Endothelial cell of umbilical vein (primary cell): Measurements from ENCODE around the gene VPS37D. TPM values are rescaled to one million over a fixed set of nuclear protein-coding genes. Genes with fewer than 3 reads are reported as not detected.
"Not testable (repeated sequence)": the region's sequence is repeated elsewhere in the genome, so short reads cannot be mapped to it uniquely, and the experiment has no call there.

ENCODE experiments used
- BruUV-seq: library from RNA; stranded (reverse); fragments of 400-500 nt; replicated peaks from 2 replicates; lab custom pipeline; 2021; lab: Mats Ljungman, UMichigan
- CTCF ChIA-PET: fragments of 300-600, 350-600 bp; sonication (Branson Sonifier 250); formaldehyde crosslinking; loops from one replicate; lab custom pipeline; 2021; ENCODE audit warnings: antibody characterized with exemption, inconsistent platforms; lab: Charles Lee
- POLR2A ChIA-PET: fragments of 300-600, 350-600 bp; sonication (Branson Sonifier 250); formaldehyde crosslinking; loops from one replicate; lab custom pipeline; 2021; ENCODE audit warnings: antibody characterized with exemption, inconsistent platforms; lab: Charles Lee
- DNase-seq: peaks from one replicate; pipeline ENCODE4 v3.0.0-alpha.2; 2011; ENCODE audit warnings: low read depth, low spot score
- FAIRE-seq: peaks from 2 replicates; lab custom pipeline; 2011; peaks lifted over from hg19 to GRCh38; lab: Jason Lieb, UNC
- H2AFZ ChIP-seq: 2 replicates; pipeline ENCODE4 v1.6.0; 2012; ENCODE audit warnings: low read depth, low read length, control low read depth, inconsistent platforms
- H3K27ac ChIP-seq: 2 replicates; pipeline ENCODE4 v1.5.1; 2011; ENCODE audit warnings: low read depth, mild to moderate bottlenecking, control low read depth, low read length, moderate library complexity; ENCODE audit not compliant: insufficient read depth
- H3K27me3 ChIP-seq, 2 experiments: 2 replicates each; pipeline versions ENCODE4 v1.6.0 to v1.6.1; 2011; ENCODE audit warnings: low read length in 2 of 2, mixed read lengths in 1 of 2; ENCODE audit not compliant: control insufficient read depth in 2 of 2, insufficient read depth in 2 of 2
- H3K36me3 ChIP-seq, 2 experiments: 2 replicates in 1 of 2; 3 replicates in 1 of 2; pipeline ENCODE4 v1.5.1; 2011; ENCODE audit warnings: low read length in 2 of 2, mild to moderate bottlenecking in 1 of 2, moderate library complexity in 1 of 2; ENCODE audit not compliant: control insufficient read depth in 2 of 2, insufficient read depth in 2 of 2; ENCODE audit errors: extremely low read depth in 1 of 2
- H3K4me1 ChIP-seq: 3 replicates; pipeline ENCODE4 v1.5.1; 2011; ENCODE audit warnings: mild to moderate bottlenecking, low read length; ENCODE audit not compliant: control insufficient read depth, insufficient read depth; ENCODE audit errors: extremely low read depth
- H3K4me2 ChIP-seq: 2 replicates; pipeline ENCODE4 v1.6.1; 2011; ENCODE audit warnings: low read length, control low read depth, mixed read lengths; ENCODE audit not compliant: insufficient read depth
- H3K4me3 ChIP-seq, 3 experiments: fragments of 200-600 bp in 1 of 3; sonication (generic), shearing (Covaris generic) in 1 of 3; replicated peaks in 1 of 3; 2 replicates each; pipeline ENCODE4 v1.5.1; 2011 to 2016; ENCODE audit warnings: control low read depth in 3 of 3, low read length in 3 of 3, mild to moderate bottlenecking in 2 of 3, inconsistent platforms in 1 of 3, low read depth in 1 of 3, moderate library complexity in 1 of 3; ENCODE audit not compliant: insufficient read depth in 1 of 3
- H3K79me2 ChIP-seq: 2 replicates; pipeline ENCODE4 v1.6.0; 2012; ENCODE audit warnings: low read length, inconsistent platforms; ENCODE audit not compliant: control insufficient read depth, insufficient read depth
- H3K9ac ChIP-seq: replicated peaks from 2 replicates; pipeline ENCODE3; 2011; ENCODE audit warnings: low read length, control low read depth; ENCODE audit not compliant: insufficient read depth; ENCODE audit errors: extremely low read depth
- H3K9me1 ChIP-seq: replicated peaks from 3 replicates; pipeline ENCODE4 v1.6.0; 2011; ENCODE audit warnings: mild to moderate bottlenecking, low read length; ENCODE audit not compliant: control insufficient read depth, insufficient read depth; ENCODE audit errors: extremely low read depth
- H3K9me3 ChIP-seq: replicated peaks from 2 replicates; pipeline ENCODE4 v1.5.1; 2012; ENCODE audit warnings: low read length, inconsistent platforms; ENCODE audit not compliant: control insufficient read depth, insufficient read depth
- H4K20me1 ChIP-seq: replicated peaks from 2 replicates; pipeline ENCODE3; 2011; ENCODE audit warnings: mild to moderate bottlenecking, low read length; ENCODE audit not compliant: control insufficient read depth, insufficient read depth; ENCODE audit errors: extremely low read depth
- CTCF ChIP-seq, 2 donors: IDR thresholded peaks; 1 replicate in 1 of 2; 2 replicates in 1 of 2; pipeline ENCODE4 v1.5.1; 2011; ENCODE audit warnings: low read length in 2 of 2, mild to moderate bottlenecking in 2 of 2, moderate library complexity in 2 of 2, control low read depth in 1 of 2, inconsistent platforms in 1 of 2, low read depth in 1 of 2; ENCODE audit not compliant: insufficient read depth in 1 of 2; ENCODE audit errors: extremely low read depth in 1 of 2
- EZH2 ChIP-seq: IDR thresholded peaks from 2 replicates; pipeline ENCODE4 v1.6.1; 2012; ENCODE audit warnings: borderline replicate concordance, low read depth, mild to moderate bottlenecking, moderate library complexity, low read length, inconsistent platforms; ENCODE audit not compliant: severe bottlenecking
- FOS ChIP-seq: IDR thresholded peaks from 2 replicates; pipeline ENCODE4 v1.6.1; 2011; ENCODE audit warnings: mild to moderate bottlenecking, low read length, moderate library complexity, borderline replicate concordance; ENCODE audit not compliant: insufficient read depth
- GATA2 ChIP-seq: IDR thresholded peaks from 2 replicates; pipeline ENCODE4 v1.7.0; 2011; ENCODE audit warnings: low read depth, mild to moderate bottlenecking, moderate library complexity, mixed read lengths, low read length; ENCODE audit not compliant: insufficient read length, insufficient read depth
- JUN ChIP-seq: IDR thresholded peaks from 2 replicates; pipeline ENCODE4 v1.6.1; 2011; ENCODE audit warnings: borderline replicate concordance, low read depth; ENCODE audit not compliant: insufficient read length, insufficient read depth
- MYC ChIP-seq: IDR thresholded peaks from one replicate; pipeline ENCODE4 v1.6.1; 2011; ENCODE audit warnings: mild to moderate bottlenecking, low read depth, low read length
- POLR2A ChIP-seq: IDR thresholded peaks from 2 replicates; pipeline ENCODE4 v1.6.1; 2012; ENCODE audit warnings: low read depth, mild to moderate bottlenecking, control low read depth, low read length
- POLR2AphosphoS5 ChIP-seq: IDR thresholded peaks from 2 replicates; pipeline ENCODE4 v1.6.1; 2012; ENCODE audit warnings: low read depth, mild to moderate bottlenecking, control low read depth, low read length, moderate library complexity; ENCODE audit not compliant: insufficient read depth
- dilution Hi-C: fragments of 300-500 bp; cut with MboI; formaldehyde crosslinking; loops from one replicate; pipeline ENCODE4 v1.15.0; 2019; ENCODE audit warnings: low sequenced_read_pairs; ENCODE audit not compliant: extremely low pct_ligation_motif_present
- intact Hi-C: fragments of 100-400 bp; cut with micrococcal nuclease; formaldehyde crosslinking; loops from one replicate; pipeline ENCODE4 v1.10.0; 2022
- polyA plus RNA-seq, 4 experiments: library from polyadenylated mRNA; depleted of rRNA in 3 of 4; stranded (reverse) in 3 of 4; unstranded in 1 of 4; fragments of >200 nt; gene quantifications; 2 replicates each; pipeline versions ENCODE4 v1.2.1 to v1.2.3, GENCODE V29; 2011 to 2012; ENCODE audit warnings: missing spikeins in 1 of 4
- total RNA-seq: library from RNA; stranded (reverse); gene quantifications from 2 replicates; pipeline ENCODE4 v1.2.3, GENCODE V29; 2021
- TF ChIP-seq, protein P1 (sequence below): IDR thresholded peaks from 2 replicates; pipeline ENCODE4 v1.6.1; 2011; ENCODE audit not compliant: insufficient read depth, insufficient read length

Gene VPS37D
- total and polyA plus RNA-seq, 2 donors (not counting 3 experiments of a cell fraction or from before 2014, with no cell fraction given), result 2.0 to 2.1 TPM

- no peaks in the 10 kb centered on the region for H3K4me1 ChIP-seq
- no peak overlapping the region for H3K4me2 ChIP-seq
- H3K27ac ChIP-seq, result no peak overlapping the region
- DNase-seq (no peak), FAIRE-seq (no peak)
- H3K79me2 ChIP-seq, result no peaks in the 10 kb centered on the region
- no peaks in the 10 kb centered on the region for H4K20me1 ChIP-seq
- no peaks in the 10 kb centered on the region for H3K9me1 ChIP-seq
- intact Hi-C loops (no loop called here), dilution Hi-C loops (no loop called here)
- no peak overlapping the region for H3K4me3 ChIP-seq
- no peak overlapping the region for H2AFZ ChIP-seq
- H3K27me3 ChIP-seq, result peaks cover 16 to 18% of the 10 kb centered on the region in 2 experiments
- BruUV-seq, result no TSS peak
- H3K36me3 ChIP-seq, result no peaks in the 10 kb centered on the region
- ChIA-PET CTCF (interaction anchor here (1.0 to 5.7 kb wide), 3 partner anchors 12 to 116 kb away, joined by 3 to 46 read pairs (median 4); partner anchors contain the start of gene VPS37D), POLR2A (no interaction called here)
- H3K9ac ChIP-seq, result no peak overlapping the region
- no peak for TF ChIP-seq GATA2
- no peak for TF ChIP-seq JUN
- TF ChIP-seq POLR2A, result no peak
- TF ChIP-seq, protein P1, sequence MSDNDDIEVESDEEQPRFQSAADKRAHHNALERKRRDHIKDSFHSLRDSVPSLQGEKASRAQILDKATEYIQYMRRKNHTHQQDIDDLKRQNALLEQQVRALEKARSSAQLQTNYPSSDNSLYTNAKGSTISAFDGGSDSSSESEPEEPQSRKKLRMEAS, result no peak
- TF ChIP-seq POLR2AphosphoS5, result no peak
- no peak for TF ChIP-seq MYC
- TF ChIP-seq CTCF (IDR thresholded peaks at IDR 0.05; ENCODE audit: extremely low read depth in 1 of 2, insufficient read depth in 1 of 2, low read depth in 1 of 2, low read length in 2 of 2), result no peak
- no peak for TF ChIP-seq FOS
- no peak for TF ChIP-seq EZH2
- H3K9me3 ChIP-seq, result no peaks in the 10 kb centered on the region
These were observed 49.1 kb upstream of the VPS37D start for GRCh38 chr7:73618538-73618937.

DNA sequence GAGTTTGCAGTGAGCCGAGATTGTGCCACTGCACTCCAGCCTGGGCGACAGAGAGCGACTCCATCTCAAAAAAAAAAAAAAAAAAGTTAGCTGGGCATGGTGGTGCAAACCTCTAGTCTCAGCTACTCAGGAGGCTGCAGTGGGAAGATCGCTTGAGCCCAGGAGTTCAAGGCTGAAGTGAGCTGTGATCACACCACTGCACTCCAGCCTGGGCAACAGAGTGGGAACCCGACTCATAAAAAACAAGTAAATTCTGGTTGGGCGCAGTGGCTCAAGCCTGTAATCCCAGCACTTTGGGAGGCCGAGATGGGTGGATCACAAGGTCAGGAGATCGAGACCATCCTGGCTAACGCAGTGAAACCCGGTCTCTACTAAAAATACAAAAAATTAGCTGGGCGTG lies 48.2 kb upstream of the VPS37D start:
- H2AFZ ChIP-seq, DNase-seq, H3K36me3 ChIP-seq, H4K20me1 ChIP-seq, H3K79me2 ChIP-seq, FAIRE-seq, H3K9me3 ChIP-seq, intact Hi-C loops, H3K27ac ChIP-seq, H3K9me1 ChIP-seq, BruUV-seq, dilution Hi-C loops, H3K9ac ChIP-seq, POLR2A ChIA-PET, H3K4me1 ChIP-seq, H3K4me2 ChIP-seq, H3K4me3 ChIP-seq: not testable (repeated sequence)
- H3K27me3 ChIP-seq, result peaks cover 21 to 22% of the 10 kb centered on the region in 2 experiments
- CTCF ChIA-PET, result interaction anchor here (1.0 to 5.7 kb wide), 4 partner anchors 10 to 115 kb away, joined by 3 to 46 read pairs (median 6); no protein-coding TSS in a partner anchor
